OCI-M1 (cell line): ENCODE measurements around the gene BAG2.

ENCODE experiments used
- DNase-seq: peaks from one replicate; lab custom pipeline; 2025; lab: John Stamatoyannopoulos, UW

Gene BAG2

GRCh38 chr6:57221936-57222742 lies 50.0 kb downstream of the BAG2 start, which contains the start of gene RAB23:
Gene RAB23, minus strand, starts transcription at chr6:57222307. Its CDS starts 11,927 bp downstream, at chr6:57210380.
- peak; percentile 92 for DNase-seq

GRCh38 chr6:57222743-57223077 lies 50.6 kb downstream of the BAG2 start:
- DNase-seq, result no peak

DNA sequence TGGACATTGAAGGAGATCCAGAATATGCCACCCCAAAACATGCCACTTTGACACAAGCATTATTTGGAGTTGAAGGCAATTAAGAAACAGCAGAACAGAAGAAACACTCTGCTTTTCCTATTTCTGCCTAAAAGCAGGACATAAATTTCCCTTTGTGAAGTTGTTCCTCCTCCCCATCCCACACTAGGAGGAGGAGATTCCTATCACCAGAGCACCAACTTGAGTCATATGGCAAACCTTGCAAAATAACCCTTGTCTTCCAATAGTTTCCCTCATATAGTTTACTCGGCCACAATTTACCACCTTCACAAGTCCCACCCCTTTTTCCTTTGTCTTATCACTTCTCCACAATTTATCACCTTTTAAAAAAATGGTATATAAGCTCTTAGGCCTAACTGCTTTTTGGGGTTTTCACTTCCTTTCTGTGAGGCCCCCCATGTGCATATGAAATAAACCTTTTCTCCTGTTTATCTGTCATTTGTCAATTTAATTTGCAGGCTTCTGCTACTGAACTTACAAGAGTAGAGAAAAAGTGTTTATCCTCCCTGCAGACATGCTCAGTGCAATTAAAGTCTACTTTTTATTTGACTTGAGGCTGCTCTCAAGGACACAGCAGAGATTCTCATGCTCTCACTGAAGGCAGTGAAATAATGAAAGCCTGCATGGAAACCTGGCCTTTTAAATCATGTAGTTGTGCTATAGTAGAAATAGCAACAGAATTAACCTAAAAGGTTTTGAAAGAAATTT lies 52.8 kb downstream of the BAG2 start:
- DNase-seq, result peak; percentile 56

- no peak for DNase-seq
These were observed 54.1 kb downstream of the BAG2 start for GRCh38 chr6:57226221-57226620.
